Prostate gland (tissue), 2 donors: Measurements from ENCODE around the gene OTUB2. TPM values are rescaled to one million over a fixed set of nuclear protein-coding genes. Genes with fewer than 3 reads are reported as not detected.

Experiments
- DNase-seq: peaks from one replicate; pipeline ENCODE4 v3.0.0-alpha.2; 2019; ENCODE audit warnings: low spot score
- H3K27ac ChIP-seq, 2 donors: fragments of 200-600 bp; sonication (generic); 2 replicates each; pipeline ENCODE4 v1.5.1; 2017 to 2019
- H3K27me3 ChIP-seq: fragments of 200-600 bp; sonication (generic); replicated peaks from 2 replicates; pipeline ENCODE4 v1.5.1; 2019; ENCODE audit not compliant: insufficient read depth
- H3K36me3 ChIP-seq, 2 donors: fragments of 200-600 bp; sonication (generic); 1 replicate in 1 of 2; 2 replicates in 1 of 2; pipeline versions ENCODE4 v1.5.1 to v1.8.1; 2017 to 2019
- H3K4me1 ChIP-seq: fragments of 200-600 bp; sonication (generic); replicated peaks from 2 replicates; pipeline ENCODE4 v1.5.1; 2019
- H3K4me3 ChIP-seq, 2 donors: fragments of 200-600 bp; sonication (generic); 2 replicates each; pipeline ENCODE4 v1.5.1; 2017 to 2019
- H3K9me3 ChIP-seq: fragments of 200-600 bp; sonication (generic); 2 replicates; pipeline ENCODE4 v1.5.1; 2017
- CTCF ChIP-seq, 4 experiments: fragments of 200-600 bp in 2 of 4; fragments of 450-650 bp in 2 of 4; sonication (generic) in 2 of 4; IDR thresholded peaks; 1 replicate in 3 of 4; 2 replicates in 1 of 4; pipeline ENCODE4 v1.5.1; 2016 to 2019; ENCODE audit warnings: antibody characterized with exemption in 4 of 4, mild to moderate bottlenecking in 2 of 4, moderate library complexity in 2 of 4
- POLR2A ChIP-seq: fragments of 450-650 bp; IDR thresholded peaks from one replicate; pipeline ENCODE4 v1.6.1; 2016; ENCODE audit warnings: antibody characterized with exemption, mild to moderate bottlenecking
- POLR2AphosphoS5 ChIP-seq: sonication (generic); formaldehyde crosslinking; IDR thresholded peaks from one replicate; pipeline ENCODE4 v1.6.1; 2017; ENCODE audit warnings: antibody characterized with exemption
- WGBS: methylation state at CpG from one replicate; pipeline ENCODE4 v1.1.5; 2018; 5-methylcytosine and 5-hydroxymethylcytosine counted together
- intact Hi-C: fragments of 100-400 bp; cut with DNase I; formaldehyde crosslinking; loops from one replicate; pipeline ENCODE4 v1.14.2; 2022
- total RNA-seq, 2 donors: library from RNA; depleted of rRNA; stranded (reverse); fragments of >200 nt; gene quantifications; one replicate each; pipeline ENCODE4 v1.1.0, GENCODE V29; 2016

Gene OTUB2
- total RNA-seq, 2 donors from 2014 or later = 1.5 to 3.0 TPM

DNA sequence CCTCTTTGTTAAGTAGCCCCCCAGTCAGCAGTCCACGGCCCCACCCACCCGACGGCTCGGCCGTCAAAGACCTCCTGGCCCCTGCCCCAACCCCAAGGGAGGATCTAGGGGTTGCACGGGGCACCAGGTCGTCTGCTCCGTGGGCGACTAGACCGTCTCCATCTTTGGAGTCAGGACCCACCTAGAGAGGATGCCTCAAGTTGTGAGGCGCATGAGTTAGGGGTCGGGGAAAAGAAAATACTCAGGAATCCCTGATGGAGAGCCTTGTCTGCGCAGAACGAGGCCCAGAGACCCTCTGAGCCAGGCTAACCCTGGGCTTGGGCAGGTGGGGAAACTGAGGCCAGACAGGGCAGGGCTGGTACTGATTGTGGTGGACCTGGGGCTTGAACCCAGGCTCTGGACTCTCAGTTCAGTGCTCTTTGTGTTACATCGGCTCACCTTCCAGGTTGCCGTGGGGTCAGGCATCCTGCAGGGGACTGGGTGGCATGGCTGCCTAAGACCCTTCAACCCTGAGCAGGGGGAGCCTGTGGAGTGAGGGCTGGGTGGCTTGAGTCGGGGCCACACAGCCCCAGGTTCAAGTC, 839 bp downstream of the OTUB2 start:
- DNase-seq = no peak

DNA sequence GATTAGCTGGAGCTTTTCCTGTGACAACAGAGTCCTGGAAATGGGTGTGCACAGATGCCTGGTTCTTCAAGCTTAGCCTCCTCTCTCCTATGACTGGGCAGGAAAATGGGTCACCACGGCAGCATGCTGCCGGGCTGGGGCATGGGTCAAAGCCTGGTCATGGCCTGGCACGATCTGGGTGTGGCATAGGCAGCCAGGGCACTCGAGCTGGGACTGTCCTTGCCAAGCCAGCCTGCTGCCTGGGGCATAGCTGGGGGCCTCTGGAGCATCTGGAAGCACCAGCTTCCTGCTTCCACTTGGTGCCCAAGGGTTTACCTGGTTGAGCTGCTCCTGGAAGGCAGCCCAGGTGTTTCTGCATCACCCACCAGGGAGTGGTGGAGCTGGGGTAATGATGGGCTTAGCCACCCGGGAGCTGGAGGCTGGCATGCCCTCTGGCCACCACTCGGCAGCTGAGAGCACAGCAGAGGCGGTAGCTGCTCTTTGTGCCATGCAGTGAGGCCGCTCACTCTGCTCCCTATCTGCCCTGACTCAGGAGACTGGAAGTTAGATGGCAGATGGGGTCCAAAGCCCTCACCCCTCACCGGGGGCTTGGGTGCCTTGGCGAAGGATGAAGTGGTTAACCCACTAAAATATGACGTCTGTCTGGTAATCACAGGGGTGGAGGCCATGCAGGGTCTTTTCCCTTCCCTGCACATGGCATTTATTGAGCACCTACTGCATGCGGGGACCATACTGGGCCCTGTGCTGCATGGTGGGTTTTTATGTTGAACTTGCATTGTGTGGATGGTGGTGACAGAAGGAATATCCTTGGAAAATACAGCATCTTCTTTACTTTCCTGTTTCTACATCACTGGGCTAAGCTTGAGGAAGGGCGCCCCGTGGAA, 1.7 kb downstream of the OTUB2 start:
- no peaks in the 10 kb centered on the region for H3K36me3 ChIP-seq
- WGBS = 86% methylated on average over 14 of the region's 14 CpGs
- H3K27me3 ChIP-seq = no peaks in the 10 kb centered on the region
- H3K4me3 ChIP-seq = no peak overlapping the region
- H3K9me3 ChIP-seq = no peaks in the 10 kb centered on the region
- no peak overlapping the region for H3K27ac ChIP-seq
- intact Hi-C loops = no loop called here
- TF ChIP-seq POLR2AphosphoS5 (no peak), CTCF (IDR thresholded peaks at IDR 0.05) (no peak), POLR2A (no peak)
- H3K4me1 ChIP-seq = no peaks in the 10 kb centered on the region
- DNase-seq = no peak

More for the DNA sequence above, 839 bp downstream of the OTUB2 start:
- H3K27ac ChIP-seq = no peak overlapping the region
- no peaks in the 10 kb centered on the region for H3K9me3 ChIP-seq
- TF ChIP-seq POLR2AphosphoS5 = no peak
- TF ChIP-seq CTCF (IDR thresholded peaks at IDR 0.05) = no peak
- no peak for TF ChIP-seq POLR2A
- H3K36me3 ChIP-seq = no peaks in the 10 kb centered on the region
- peak overlapping the region; percentile 83 to 87 for H3K4me3 ChIP-seq
- intact Hi-C loops = no loop called here
- WGBS = 45% methylated on average over 17 of the region's 17 CpGs
- H3K27me3 ChIP-seq = no peaks in the 10 kb centered on the region
- no peaks in the 10 kb centered on the region for H3K4me1 ChIP-seq

DNA sequence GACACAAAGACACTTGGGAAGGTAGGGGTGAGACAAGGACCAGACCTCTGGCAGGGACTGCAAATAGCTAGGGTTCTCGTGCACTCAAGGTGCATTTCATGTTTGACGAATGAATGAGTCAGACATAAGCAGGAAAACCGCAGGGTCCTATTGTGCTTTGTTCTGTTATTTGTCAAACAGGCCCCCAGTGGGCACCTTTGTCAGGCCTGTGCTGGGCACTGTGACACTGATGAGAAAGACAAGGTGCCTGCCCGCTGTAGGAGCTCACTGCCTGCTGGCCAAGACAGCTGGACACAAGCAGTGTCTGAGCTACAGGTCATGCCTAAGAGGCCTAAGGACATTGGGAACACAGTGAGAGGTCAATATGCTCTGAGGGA, 2.3 kb downstream of the OTUB2 start:
- WGBS = 76% methylated on average over 4 of the region's 4 CpGs
- intact Hi-C loops = no loop called here
- Histone ChIP-seq H3K27ac (no peak overlapping the region), H3K4me1 (no peaks in the 10 kb centered on the region), H3K9me3 (no peaks in the 10 kb centered on the region), H3K4me3 (no peak overlapping the region), H3K27me3 (no peaks in the 10 kb centered on the region), H3K36me3 (no peaks in the 10 kb centered on the region)
- no peak for TF ChIP-seq POLR2AphosphoS5
- no peak for TF ChIP-seq POLR2A
- TF ChIP-seq CTCF (IDR thresholded peaks at IDR 0.05) = no peak
- DNase-seq = no peak

DNA sequence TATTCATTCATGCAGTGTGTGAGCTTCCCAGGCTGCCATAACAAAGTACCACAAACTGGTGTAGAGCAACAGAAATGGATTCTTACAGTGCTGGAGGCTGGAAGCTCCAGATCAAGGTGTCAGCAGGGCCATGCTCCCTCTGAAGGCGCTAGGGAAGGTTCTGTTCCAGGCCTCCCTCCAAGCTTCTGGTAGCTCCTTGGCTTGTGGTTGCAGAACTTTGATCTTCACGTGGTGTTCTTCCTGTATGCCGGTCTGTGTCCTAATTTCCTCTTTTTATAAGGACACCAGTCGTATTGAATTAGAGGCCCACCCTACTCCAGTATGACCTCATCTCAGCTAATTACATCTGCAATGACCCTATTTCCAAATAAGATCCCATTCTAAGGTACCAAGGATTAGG, 3.1 kb downstream of the OTUB2 start:
- H3K27ac ChIP-seq = no peak overlapping the region
- intact Hi-C loops = no loop called here
- H3K36me3 ChIP-seq = no peaks in the 10 kb centered on the region
- DNase-seq = no peak
- H3K9me3 ChIP-seq = no peaks in the 10 kb centered on the region
- no peaks in the 10 kb centered on the region for H3K27me3 ChIP-seq
- TF ChIP-seq CTCF (IDR thresholded peaks at IDR 0.05) (no peak), POLR2A (no peak), POLR2AphosphoS5 (no peak)
- 44% methylated on average over 4 of the region's 4 CpGs for WGBS
- H3K4me3 ChIP-seq = no peak overlapping the region
- no peaks in the 10 kb centered on the region for H3K4me1 ChIP-seq
